HG03442 (cell line): ENCODE data around the gene CHRFAM7A.
"Not testable (repeated sequence)": the region's sequence is repeated elsewhere in the genome, so short reads cannot be mapped to it uniquely, and the experiment has no call there.

ENCODE experiments used
- ATAC-seq: cut with Tn5 transposase; IDR thresholded peaks from one replicate; pipeline ENCODE4 v1.9.1; 2021; ENCODE audit warnings: mild to moderate bottlenecking, moderate library complexity; ENCODE audit not compliant: unreplicated experiment

Gene CHRFAM7A

DNA sequence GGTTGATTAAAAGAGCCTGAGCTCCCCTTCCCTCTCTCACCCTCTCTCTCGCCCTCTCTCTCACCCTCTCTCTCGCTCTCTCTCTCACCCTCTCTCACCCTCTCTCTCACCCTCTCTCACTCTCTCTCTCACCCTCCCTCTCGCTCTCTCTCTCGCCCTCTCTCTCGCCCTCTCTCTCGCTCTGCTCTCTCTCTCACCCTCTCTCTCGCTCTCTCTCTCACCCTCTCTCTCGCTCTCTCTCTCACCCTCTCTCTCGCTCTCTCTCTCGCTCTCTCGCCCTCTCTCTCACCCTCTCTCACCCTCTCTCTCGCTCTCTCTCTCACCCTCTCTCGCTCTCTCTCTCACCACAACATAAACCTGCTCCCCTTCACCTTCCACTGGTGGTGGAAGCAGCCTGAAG lies 67.2 kb downstream of the CHRFAM7A start:
- ATAC-seq, result not testable (repeated sequence)

DNA sequence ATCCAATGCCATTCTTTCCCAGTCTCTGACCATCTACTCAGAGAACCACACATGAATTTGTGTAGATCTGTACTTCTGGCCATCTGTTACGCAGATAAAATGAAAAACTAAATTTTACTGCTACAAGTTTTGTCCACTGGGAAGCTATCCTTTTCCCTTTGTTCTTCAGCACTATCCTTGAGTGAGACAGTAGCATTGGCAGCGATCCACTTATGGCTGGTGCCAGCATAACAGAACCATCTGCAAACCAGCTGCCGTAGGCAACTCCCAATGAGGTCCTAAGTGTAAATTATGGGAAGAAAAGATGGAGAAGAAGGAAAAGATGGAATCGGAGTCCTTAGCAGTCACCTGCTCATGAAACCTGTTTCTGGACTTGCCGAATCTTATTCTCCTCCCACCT lies 72.3 kb downstream of the CHRFAM7A start:
- ATAC-seq, result not testable (repeated sequence)

DNA sequence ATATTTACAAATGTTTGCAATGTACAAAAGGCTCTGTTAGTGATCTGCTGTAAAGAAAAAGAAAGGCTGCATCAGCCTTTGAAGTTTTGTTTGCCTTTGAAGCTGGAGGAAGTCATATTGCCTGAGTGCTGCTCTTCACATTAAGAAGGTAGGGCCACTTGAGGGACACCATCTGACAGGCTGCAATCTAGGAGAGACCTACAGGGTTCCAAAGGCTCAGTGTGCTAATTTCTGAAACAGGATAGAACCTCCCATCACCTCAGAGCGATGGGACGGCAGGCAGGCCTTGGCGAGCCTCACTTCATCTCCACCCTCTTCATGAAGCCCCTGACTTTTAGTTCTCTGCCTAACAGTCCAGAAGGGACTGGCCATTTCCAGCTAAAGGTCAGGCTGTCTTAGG lies 77.6 kb downstream of the CHRFAM7A start:
- not testable (repeated sequence) for ATAC-seq

DNA sequence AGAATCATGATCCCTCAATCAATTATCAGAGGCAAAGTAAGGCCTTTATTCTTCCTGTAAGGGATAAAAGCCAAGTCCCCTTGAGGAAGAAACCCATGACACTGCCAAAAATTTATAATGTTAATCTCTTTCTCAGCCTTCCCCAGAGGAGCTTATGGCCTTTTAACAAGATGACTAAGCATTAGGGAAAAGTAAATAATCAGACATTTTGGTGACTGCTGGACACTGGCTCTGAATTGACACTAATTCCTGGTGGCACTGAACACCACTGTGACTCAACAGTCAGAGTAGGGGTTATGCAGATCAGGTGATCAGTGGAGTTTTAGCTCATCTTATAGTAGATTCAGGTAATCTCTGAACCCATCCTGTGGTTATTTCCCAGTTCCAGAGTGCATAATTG lies 82.8 kb downstream of the CHRFAM7A start:
- not testable (repeated sequence) for ATAC-seq
